Sigmoid colon (tissue), 7 donors: Measurements from ENCODE around the gene OR6Q1. TPM values are rescaled to one million over a fixed set of nuclear protein-coding genes. Genes with fewer than 3 reads are reported as not detected.

Source experiments
- DNase-seq: peaks from one replicate; pipeline ENCODE4 v3.0.0-alpha.2; 2019
- H3K27ac ChIP-seq, 4 donors: fragments of 200-600 bp; sonication (generic); one replicate each; pipeline ENCODE4 v1.5.1; 2016 to 2019; ENCODE audit warnings: mild to moderate bottlenecking in 1 of 4
- H3K27me3 ChIP-seq, 3 donors: fragments of 200-600 bp; sonication (generic); one replicate each; pipeline ENCODE4 v1.5.1; 2019; ENCODE audit warnings: mild to moderate bottlenecking in 1 of 3
- H3K36me3 ChIP-seq, 4 donors: fragments of 200-600 bp; sonication (generic); one replicate each; pipeline ENCODE4 v1.5.1; 2016 to 2019
- H3K4me1 ChIP-seq, 4 donors: fragments of 200-600 bp; sonication (generic); one replicate each; pipeline ENCODE4 v1.5.1; 2017 to 2019
- H3K4me3 ChIP-seq, 4 donors: fragments of 200-600 bp; sonication (generic); one replicate each; pipeline ENCODE4 v1.5.1; 2017 to 2019; ENCODE audit warnings: mild to moderate bottlenecking in 2 of 4, moderate library complexity in 1 of 4
- H3K9me3 ChIP-seq, 4 donors: fragments of 200-600 bp in 3 of 4; sonication (generic) in 3 of 4; one replicate each; pipeline versions ENCODE4 v1.5.1 to v1.6.1; 2013 to 2019
- CTCF ChIP-seq, 4 experiments: fragments of 450-650 bp in 3 of 4; fragments of 200-600 bp in 1 of 4; IDR thresholded peaks; one replicate each; pipeline ENCODE4 v1.5.1; 2016 to 2019; ENCODE audit warnings: antibody characterized with exemption in 4 of 4, mild to moderate bottlenecking in 3 of 4, moderate library complexity in 2 of 4
- EP300 ChIP-seq, 4 donors: sonication (generic); formaldehyde crosslinking; IDR thresholded peaks; one replicate each; pipeline ENCODE4 v1.6.1; 2017; ENCODE audit warnings: antibody characterized with exemption in 4 of 4
- POLR2A ChIP-seq, 2 donors: fragments of 450-650 bp; IDR thresholded peaks; one replicate each; pipeline ENCODE4 v1.6.1; 2016; ENCODE audit warnings: antibody characterized with exemption in 2 of 2, mild to moderate bottlenecking in 2 of 2, moderate library complexity in 2 of 2
- POLR2AphosphoS5 ChIP-seq, 4 donors: sonication (generic); formaldehyde crosslinking; IDR thresholded peaks; one replicate each; pipeline ENCODE4 v1.6.1; 2017; ENCODE audit warnings: antibody characterized with exemption in 4 of 4
- WGBS, 2 donors: extraction: QIAGEN DNeasy Blood & Tissue Kit; methylation state at CpG; one replicate each; pipeline ENCODE4 v1.1.7; 2013; 5-methylcytosine and 5-hydroxymethylcytosine counted together
- intact Hi-C: fragments of 100-400 bp; cut with DNase I; formaldehyde crosslinking; loops from one replicate; pipeline ENCODE4 v1.15.1; 2023
- polyA plus RNA-seq, 3 donors: library from polyadenylated mRNA; stranded (reverse); fragments of 200-250 nt; gene quantifications; one replicate each; pipeline ENCODE4 v1.2.3, GENCODE V29; 2013
- total RNA-seq, 4 donors: library from RNA; depleted of rRNA; stranded (reverse); fragments of >200 nt; gene quantifications; one replicate each; pipeline ENCODE4 v1.1.0, GENCODE V29; 2016
- donor health status: healthy with polysubstance abuse.
- donor health status: Bipolar disorder and iron deficiency.
- donor health status: healthy.

The OR6Q1 gene
- total and polyA plus RNA-seq, 7 donors, result not detected

DNA sequence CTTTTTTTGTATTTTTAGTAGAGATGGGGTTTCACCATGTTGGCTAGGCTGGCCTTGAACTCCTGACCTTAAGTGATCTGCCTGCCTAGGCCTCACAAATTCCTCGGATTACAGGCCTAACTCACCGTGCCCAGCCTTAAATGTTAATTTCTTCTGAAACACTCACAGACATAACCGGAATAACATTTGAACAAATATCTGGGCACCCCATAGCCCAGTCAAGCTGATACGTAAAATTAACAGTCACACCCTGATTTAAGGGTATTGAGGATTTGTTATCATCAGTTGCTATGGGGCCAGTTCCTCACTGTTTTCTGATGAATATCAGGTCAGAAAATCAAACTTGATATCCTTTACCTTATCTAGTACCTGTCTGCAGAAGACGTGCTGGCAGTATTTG is 30.1 kb upstream of the OR6Q1 start:
- no peaks in the 10 kb centered on the region for H3K4me1 ChIP-seq
- intact Hi-C loops, result no loop called here
- 67 to 72% methylated on average over 5 of the region's 5 CpGs for WGBS, 2 donors
- no peak for TF ChIP-seq POLR2A (IDR thresholded peaks at IDR 0.05)
- no peak for TF ChIP-seq POLR2AphosphoS5 (IDR thresholded peaks at IDR 0.05)
- TF ChIP-seq EP300 (IDR thresholded peaks at IDR 0.05), result no peak
- no peak for TF ChIP-seq CTCF (IDR thresholded peaks at IDR 0.05)
- no peaks in the 10 kb centered on the region for H3K9me3 ChIP-seq
- DNase-seq, result no peak
- H3K27ac ChIP-seq, result no peak overlapping the region
- H3K36me3 ChIP-seq, result no peaks in the 10 kb centered on the region
- no peak overlapping the region for H3K4me3 ChIP-seq
- H3K27me3 ChIP-seq, result no peaks in the 10 kb centered on the region

DNA sequence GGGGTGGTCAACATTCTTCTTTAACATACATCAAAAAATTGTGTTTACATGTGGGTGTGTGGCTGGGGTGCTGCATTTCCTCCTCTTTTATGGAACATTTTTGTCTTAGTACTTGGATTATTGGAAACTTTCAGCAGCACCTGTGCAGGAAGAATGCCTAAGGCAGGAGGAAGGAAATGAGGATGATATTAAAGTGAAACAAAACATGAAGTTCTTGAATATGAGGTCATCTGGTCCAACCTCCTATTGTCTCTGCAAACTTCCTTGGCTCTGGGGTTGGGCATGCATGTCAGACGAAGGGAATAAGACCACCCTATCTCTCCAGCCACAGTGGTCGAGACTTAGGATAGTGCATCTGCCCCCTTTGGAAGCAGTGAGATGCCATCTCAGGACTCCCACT is 27.7 kb upstream of the OR6Q1 start:
- no peaks in the 10 kb centered on the region for H3K36me3 ChIP-seq
- TF ChIP-seq EP300 (IDR thresholded peaks at IDR 0.05), result no peak
- TF ChIP-seq CTCF (IDR thresholded peaks at IDR 0.05), result no peak
- no peak for TF ChIP-seq POLR2AphosphoS5 (IDR thresholded peaks at IDR 0.05)
- no peak for TF ChIP-seq POLR2A (IDR thresholded peaks at IDR 0.05)
- intact Hi-C loops, result no loop called here
- H3K4me3 ChIP-seq, result no peak overlapping the region
- no peaks in the 10 kb centered on the region for H3K9me3 ChIP-seq
- DNase-seq, result no peak
- H3K27ac ChIP-seq, result no peak overlapping the region
- no peaks in the 10 kb centered on the region for H3K27me3 ChIP-seq
- 68 to 84% methylated on average over 2 of the region's 2 CpGs for WGBS, 2 donors
- H3K4me1 ChIP-seq, result no peaks in the 10 kb centered on the region

DNA sequence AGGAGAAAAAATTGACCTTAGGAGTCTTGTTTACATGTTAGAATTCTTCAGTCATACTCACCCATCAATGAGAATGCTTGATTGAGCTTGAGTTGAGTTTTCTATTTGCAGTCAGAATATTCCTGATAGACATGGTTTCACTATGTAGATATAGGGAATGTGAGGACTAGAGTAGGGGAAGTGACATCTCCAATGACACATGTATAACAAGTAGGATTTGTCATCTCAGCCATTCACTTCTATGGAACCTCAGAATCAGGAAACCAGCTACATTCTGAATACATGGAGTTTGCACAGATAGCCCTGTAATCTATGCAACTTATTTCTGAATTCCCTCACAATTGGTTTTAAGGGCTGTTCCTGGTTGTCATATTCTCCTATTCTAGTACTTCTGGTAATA is 27.2 kb upstream of the OR6Q1 start:
- TF ChIP-seq POLR2AphosphoS5 (IDR thresholded peaks at IDR 0.05) (no peak), POLR2A (IDR thresholded peaks at IDR 0.05) (no peak), CTCF (IDR thresholded peaks at IDR 0.05) (no peak), EP300 (IDR thresholded peaks at IDR 0.05) (no peak)
- no peaks in the 10 kb centered on the region for H3K36me3 ChIP-seq

GRCh38 chr11:58004664-58005063 is 26.1 kb upstream of the OR6Q1 start:
- WGBS, 2 donors, result 62 to 82% methylated on average over 6 of the region's 6 CpGs
- Histone ChIP-seq H3K36me3 (no peaks in the 10 kb centered on the region), H3K27me3 (no peaks in the 10 kb centered on the region), H3K27ac (no peak overlapping the region), H3K4me1 (no peaks in the 10 kb centered on the region), H3K9me3 (no peaks in the 10 kb centered on the region), H3K4me3 (no peak overlapping the region)
- intact Hi-C loops, result no loop called here
- DNase-seq, result no peak
- TF ChIP-seq POLR2A (IDR thresholded peaks at IDR 0.05) (no peak), POLR2AphosphoS5 (IDR thresholded peaks at IDR 0.05) (no peak), EP300 (IDR thresholded peaks at IDR 0.05) (no peak), CTCF (IDR thresholded peaks at IDR 0.05) (no peak)

More for the DNA sequence above, 27.2 kb upstream of the OR6Q1 start:
- Histone ChIP-seq H3K9me3 (no peaks in the 10 kb centered on the region), H3K4me3 (no peak overlapping the region), H3K27me3 (no peaks in the 10 kb centered on the region), H3K27ac (no peak overlapping the region), H3K4me1 (no peaks in the 10 kb centered on the region)
- no peak for DNase-seq
- intact Hi-C loops, result no loop called here

- intact Hi-C loops, result no loop called here
These were observed 23.8 kb upstream of the OR6Q1 start for GRCh38 chr11:58006940-58007339.

More at GRCh38 chr11:58006940-58007339, 23.8 kb upstream of the OR6Q1 start:
- DNase-seq, result no peak
- Histone ChIP-seq H3K4me3 (no peak overlapping the region), H3K9me3 (no peaks in the 10 kb centered on the region), H3K4me1 (no peaks in the 10 kb centered on the region), H3K27me3 (no peaks in the 10 kb centered on the region), H3K36me3 (no peaks in the 10 kb centered on the region), H3K27ac (no peak overlapping the region)
- TF ChIP-seq POLR2AphosphoS5 (IDR thresholded peaks at IDR 0.05) (no peak), POLR2A (IDR thresholded peaks at IDR 0.05) (no peak), EP300 (IDR thresholded peaks at IDR 0.05) (no peak), CTCF (IDR thresholded peaks at IDR 0.05) (no peak)
- 80 to 86% methylated on average over 2 of the region's 2 CpGs for WGBS, 2 donors
